Gastroesophageal sphincter (tissue), 3 donors: ENCODE results near the gene CNTNAP2.

Experiments used
- CTCF ChIP-seq, 4 experiments: fragments of 200-600 bp in 2 of 4; fragments of 450-650 bp in 2 of 4; sonication (generic) in 1 of 4; IDR thresholded peaks; one replicate each; pipeline ENCODE4 v1.5.1; 2017 to 2019; ENCODE audit warnings: antibody characterized with exemption in 4 of 4, mild to moderate bottlenecking in 2 of 4, moderate library complexity in 2 of 4
- EP300 ChIP-seq: sonication (generic); formaldehyde crosslinking; IDR thresholded peaks from one replicate; pipeline ENCODE4 v1.6.1; 2017; ENCODE audit warnings: antibody characterized with exemption, mild to moderate bottlenecking
- POLR2A ChIP-seq, 2 donors: fragments of 450-650 bp; IDR thresholded peaks; one replicate each; pipeline ENCODE4 v1.6.1; 2017; ENCODE audit warnings: antibody characterized with exemption in 2 of 2, mild to moderate bottlenecking in 2 of 2, moderate library complexity in 1 of 2
- POLR2AphosphoS5 ChIP-seq: sonication (generic); formaldehyde crosslinking; IDR thresholded peaks from one replicate; pipeline ENCODE4 v1.6.1; 2017; ENCODE audit warnings: antibody characterized with exemption

- TF ChIP-seq CTCF (IDR thresholded peaks at IDR 0.05) = no peak
- TF ChIP-seq POLR2A (IDR thresholded peaks at IDR 0.05) = no peak
- no peak for TF ChIP-seq POLR2AphosphoS5
- no peak for TF ChIP-seq EP300
Observed at GRCh38 chr7:146661435-146661834, 544.8 kb downstream of the CNTNAP2 start.
